HG03558 (cell line): ENCODE results near the gene ARHGEF28.

Experiments
- ATAC-seq: cut with Tn5 transposase; IDR thresholded peaks from one replicate; pipeline ENCODE4 v1.9.1; 2021; ENCODE audit warnings: moderate number of reproducible peaks; ENCODE audit not compliant: unreplicated experiment; ENCODE audit errors: extremely low read depth

Gene ARHGEF28

GRCh38 chr5:73947906-73948640, 322.1 kb downstream of the ARHGEF28 start:
- no peak for ATAC-seq

GRCh38 chr5:73948720-73949119, 322.7 kb downstream of the ARHGEF28 start:
- no peak for ATAC-seq

GRCh38 chr5:73950441-73950873, 324.5 kb downstream of the ARHGEF28 start:
- no peak for ATAC-seq

- no peak for ATAC-seq
These were observed 325.0 kb downstream of the ARHGEF28 start for GRCh38 chr5:73950912-73951430.

GRCh38 chr5:73952872-73953271, 326.9 kb downstream of the ARHGEF28 start:
- ATAC-seq: no peak

GRCh38 chr5:73954381-73954780, 328.4 kb downstream of the ARHGEF28 start:
- ATAC-seq: no peak

- ATAC-seq: no peak
These were observed 329.4 kb downstream of the ARHGEF28 start for GRCh38 chr5:73955271-73955846.

GRCh38 chr5:73957397-73958001, 331.5 kb downstream of the ARHGEF28 start:
- no peak for ATAC-seq

- no peak for ATAC-seq
These were observed 332.0 kb downstream of the ARHGEF28 start for GRCh38 chr5:73958037-73958436.

- no peak for ATAC-seq
These were observed 334.0 kb downstream of the ARHGEF28 start for GRCh38 chr5:73960023-73960422.

GRCh38 chr5:73960426-73960825, 334.4 kb downstream of the ARHGEF28 start:
- no peak for ATAC-seq

- no peak for ATAC-seq
These were observed 336.9 kb downstream of the ARHGEF28 start for GRCh38 chr5:73962801-73963425.

GRCh38 chr5:73964352-73964865, 338.4 kb downstream of the ARHGEF28 start:
- ATAC-seq: no peak

- no peak for ATAC-seq
These were observed 340.5 kb downstream of the ARHGEF28 start for GRCh38 chr5:73966451-73966850.

GRCh38 chr5:73967347-73967746, 341.4 kb downstream of the ARHGEF28 start:
- no peak for ATAC-seq

GRCh38 chr5:73968246-73968645, 342.2 kb downstream of the ARHGEF28 start:
- no peak for ATAC-seq

- no peak for ATAC-seq
These were observed 342.7 kb downstream of the ARHGEF28 start for GRCh38 chr5:73968729-73969128.

GRCh38 chr5:73969195-73970036, 343.4 kb downstream of the ARHGEF28 start:
- no peak for ATAC-seq

GRCh38 chr5:73971326-73971725, 345.3 kb downstream of the ARHGEF28 start:
- no peak for ATAC-seq

GRCh38 chr5:73973135-73973534, 347.1 kb downstream of the ARHGEF28 start:
- no peak for ATAC-seq
